ENCODE measurements around the gene MBNL1. TPM values are rescaled to one million over a fixed set of nuclear protein-coding genes. Genes with fewer than 3 reads are reported as not detected.

The MBNL1 gene
- total RNA-seq, 5 donors from 2014 or later (not counting 1 experiment from before 2014, with no cell fraction given) = 408 to 705 (median 423) TPM

- CTCF ChIA-PET = interaction anchor here (0.5 to 1.9 kb wide), 10 partner anchors 9 to 60 kb away, joined by 3 to 9 read pairs (median 4); no protein-coding TSS in a partner anchor
- no peaks in the 10 kb centered on the region for H3K9me3 Mint-ChIP-seq
- Histone ChIP-seq H3K27me3 (replicated peaks in 1 of 2; ENCODE audit: control insufficient read depth in 2 of 2, extremely low read depth in 1 of 2, insufficient read depth in 2 of 2, low read length in 1 of 2) (no peaks in the 10 kb centered on the region), H3K27ac (ENCODE audit: low read length) (peak overlapping the region; percentile 48), H3K9me3 (no peaks in the 10 kb centered on the region), H3K4me1 (ENCODE audit: control insufficient read depth in 1 of 2, extremely low read depth in 1 of 2, insufficient read depth in 2 of 2, low read length in 2 of 2) (peaks cover 26 to 38% of the 10 kb centered on the region in 2 experiments), H3K36me3 (ENCODE audit: control insufficient read depth in 2 of 2, extremely low read depth in 1 of 2, insufficient read depth in 1 of 2, low read length in 1 of 2) (peaks cover 0 to 32% of the 10 kb centered on the region in 2 donors), H3K4me3 (ENCODE audit: control insufficient read depth in 1 of 2, extremely low read depth in 1 of 2, low read length in 1 of 2) (no peak overlapping the region)
- H3K4me1 Mint-ChIP-seq = peaks cover 79 to 85% (median 81%) of the 10 kb centered on the region in 3 donors
- peak in 1 of 35 experiments; percentile 47 for DNase-seq
- no peaks in the 10 kb centered on the region for H3K27me3 Mint-ChIP-seq
- peaks cover 44% of the 10 kb centered on the region for H3K36me3 Mint-ChIP-seq
- peak overlapping the region; percentile 42 to 79 for H3K27ac Mint-ChIP-seq
- peak; percentile 72 to 85 (median 78) for ATAC-seq (replicated peaks in 1 of 4)
- POLR2A ChIA-PET = interaction anchor here (0.5 to 2.0 kb wide), 19 partner anchors 8 to 145 kb away, joined by 3 to 10 read pairs (median 3); no protein-coding TSS in a partner anchor
- 43% methylated on average over 1 of the region's 6 CpGs for WGBS (ENCODE audit: insufficient coverage)
- H3K4me3 Mint-ChIP-seq = peak overlapping the region in 2 of 3 donors; percentile 7 to 56
Measured at GRCh38 chr3:152309535-152310307, 41.0 kb downstream of the MBNL1 start.

DNA sequence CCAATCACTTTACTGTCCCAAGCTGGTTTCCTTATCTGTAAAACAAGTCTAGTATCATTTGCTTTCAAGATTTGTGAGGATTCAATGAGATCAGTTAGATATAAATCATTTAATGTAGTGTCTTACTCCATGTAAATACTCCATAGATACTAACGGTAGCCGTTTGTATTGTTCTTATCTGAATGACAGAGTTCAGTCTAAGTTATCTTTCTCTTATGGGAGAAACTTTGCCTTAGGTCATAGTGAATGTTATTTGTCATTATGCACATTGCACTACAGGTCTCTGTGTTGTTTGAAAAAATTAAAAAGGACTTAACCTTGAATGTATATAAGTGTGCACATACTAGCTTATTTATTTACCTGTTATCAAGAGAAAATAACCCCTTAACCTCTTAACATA is 44.7 kb downstream of the MBNL1 start:
- Histone ChIP-seq H3K36me3 (ENCODE audit: control insufficient read depth in 2 of 2, extremely low read depth in 1 of 2, insufficient read depth in 1 of 2, low read length in 1 of 2) (peaks cover 0 to 14% of the 10 kb centered on the region in 2 donors), H3K4me3 (ENCODE audit: control insufficient read depth in 1 of 2, extremely low read depth in 1 of 2, low read length in 1 of 2) (no peak overlapping the region), H3K4me1 (ENCODE audit: control insufficient read depth in 1 of 2, extremely low read depth in 1 of 2, insufficient read depth in 2 of 2, low read length in 2 of 2) (peaks cover 28 to 33% of the 10 kb centered on the region in 2 experiments), H3K27ac (ENCODE audit: low read length) (no peak overlapping the region), H3K9me3 (no peaks in the 10 kb centered on the region), H3K27me3 (replicated peaks in 1 of 2; ENCODE audit: control insufficient read depth in 2 of 2, extremely low read depth in 1 of 2, insufficient read depth in 2 of 2, low read length in 1 of 2) (no peaks in the 10 kb centered on the region)
- H3K36me3 Mint-ChIP-seq = peaks cover 40% of the 10 kb centered on the region
- H3K9me3 Mint-ChIP-seq = no peaks in the 10 kb centered on the region
- ChIA-PET CTCF (interaction anchor here (0.9 to 1.1 kb wide), 2 partner anchors 8 to 10 kb away, joined by 3 read pairs; no protein-coding TSS in a partner anchor), POLR2A (interaction anchor here (0.6 to 0.8 kb wide), 7 partner anchors 8 to 1984 kb away, joined by 3 to 7 read pairs (median 4); no protein-coding TSS in a partner anchor)
- H3K4me1 Mint-ChIP-seq = peaks cover 76 to 83% (median 77%) of the 10 kb centered on the region in 3 donors
- ATAC-seq (replicated peaks in 1 of 4) = no peak
- no CpG with 5 or more reads among the region's 2 CpGs for WGBS (ENCODE audit: insufficient coverage)
- H3K4me3 Mint-ChIP-seq = peak overlapping the region; percentile 0 to 34 (median 19)
- no peaks in the 10 kb centered on the region for H3K27me3 Mint-ChIP-seq
- H3K27ac Mint-ChIP-seq = peak overlapping the region; percentile 65 to 66
- DNase-seq = no peak

GRCh38 chr3:152313914-152314313 is 45.2 kb downstream of the MBNL1 start:
- H3K9me3 ChIP-seq = no peaks in the 10 kb centered on the region
- Mint-ChIP-seq H3K4me3 (peak overlapping the region in 1 of 3 donors; percentile 34), H3K9me3 (no peaks in the 10 kb centered on the region), H3K36me3 (peaks cover 37% of the 10 kb centered on the region), H3K27me3 (no peaks in the 10 kb centered on the region), H3K27ac (peak overlapping the region; percentile 38 to 73), H3K4me1 (peaks cover 76 to 83% (median 77%) of the 10 kb centered on the region in 3 donors)
- ChIA-PET CTCF (interaction anchor here (0.9 to 1.1 kb wide), 2 partner anchors 9 to 10 kb away, joined by 3 read pairs; no protein-coding TSS in a partner anchor), POLR2A (interaction anchor here (0.6 to 0.9 kb wide), 8 partner anchors 8 to 136 kb away, joined by 3 to 10 read pairs (median 4); no protein-coding TSS in a partner anchor)
- no peak overlapping the region for H3K4me3 ChIP-seq (ENCODE audit: control insufficient read depth in 1 of 2, extremely low read depth in 1 of 2, low read length in 1 of 2)
- H3K4me1 ChIP-seq (ENCODE audit: control insufficient read depth in 1 of 2, extremely low read depth in 1 of 2, insufficient read depth in 2 of 2, low read length in 2 of 2) = peaks cover 27 to 30% of the 10 kb centered on the region in 2 experiments
- DNase-seq (no peak), ATAC-seq (replicated peaks in 1 of 4) (no peak)
- H3K27me3 ChIP-seq (replicated peaks in 1 of 2; ENCODE audit: control insufficient read depth in 2 of 2, extremely low read depth in 1 of 2, insufficient read depth in 2 of 2, low read length in 1 of 2) = no peaks in the 10 kb centered on the region
- peaks cover 0 to 9% of the 10 kb centered on the region in 2 donors for H3K36me3 ChIP-seq (ENCODE audit: control insufficient read depth in 2 of 2, extremely low read depth in 1 of 2, insufficient read depth in 1 of 2, low read length in 1 of 2)
- H3K27ac ChIP-seq (ENCODE audit: low read length) = no peak overlapping the region

DNA sequence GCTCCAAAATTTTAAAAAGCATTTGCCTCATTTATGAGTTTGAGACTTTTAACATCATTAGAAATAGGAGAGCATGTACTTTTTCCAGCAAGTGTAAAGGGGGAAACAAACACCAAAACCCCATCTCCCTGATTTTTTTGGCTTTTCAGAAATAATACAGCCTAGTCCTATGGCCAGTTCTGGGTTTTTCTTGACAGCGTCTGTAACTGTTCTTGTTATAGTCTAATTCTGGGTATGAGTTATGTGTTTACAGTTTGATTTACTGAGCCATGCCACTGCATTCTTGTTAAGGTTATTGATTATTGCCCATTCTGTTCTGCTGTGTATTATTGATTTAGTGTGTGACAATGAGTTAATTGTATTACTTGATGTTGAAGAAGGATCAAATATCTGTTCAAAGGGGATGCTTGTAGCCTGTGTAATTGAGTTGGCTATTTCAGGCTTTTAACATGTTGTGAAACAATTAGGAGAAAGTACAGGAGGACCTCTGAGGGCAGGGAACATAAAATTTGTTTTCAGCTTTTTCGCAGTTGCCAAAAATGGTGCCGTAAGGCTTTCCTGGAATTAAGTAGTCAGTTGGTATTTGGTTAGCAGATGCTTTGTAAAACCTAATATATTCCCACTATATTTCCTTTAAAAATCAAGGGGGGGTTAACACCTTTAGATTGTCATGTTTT is 46.1 kb downstream of the MBNL1 start:
- ChIA-PET CTCF (interaction anchor here (0.5 to 1.1 kb wide), 4 partner anchors 10 to 101 kb away, joined by 3 read pairs; no protein-coding TSS in a partner anchor), POLR2A (interaction anchor here (0.6 to 1.2 kb wide), 12 partner anchors 10 to 115 kb away, joined by 3 to 10 read pairs (median 4); no protein-coding TSS in a partner anchor)
- no CpG with 5 or more reads among the region's 3 CpGs for WGBS (ENCODE audit: insufficient coverage)
- no peaks in the 10 kb centered on the region for H3K9me3 ChIP-seq
- H3K4me3 ChIP-seq (ENCODE audit: control insufficient read depth in 1 of 2, extremely low read depth in 1 of 2, low read length in 1 of 2) = no peak overlapping the region
- peak overlapping the region in 2 of 3 donors; percentile 2 to 34 for H3K4me3 Mint-ChIP-seq
- peaks cover 42% of the 10 kb centered on the region for H3K36me3 Mint-ChIP-seq
- peaks cover 77 to 82% (median 77%) of the 10 kb centered on the region in 3 donors for H3K4me1 Mint-ChIP-seq
- H3K27ac Mint-ChIP-seq = peak overlapping the region; percentile 38 to 73
- H3K9me3 Mint-ChIP-seq = no peaks in the 10 kb centered on the region
- peaks cover 26 to 29% of the 10 kb centered on the region in 2 experiments for H3K4me1 ChIP-seq (ENCODE audit: control insufficient read depth in 1 of 2, extremely low read depth in 1 of 2, insufficient read depth in 2 of 2, low read length in 2 of 2)
- peaks cover 0 to 7% of the 10 kb centered on the region in 2 donors for H3K36me3 ChIP-seq (ENCODE audit: control insufficient read depth in 2 of 2, extremely low read depth in 1 of 2, insufficient read depth in 1 of 2, low read length in 1 of 2)
- no peak overlapping the region for H3K27ac ChIP-seq (ENCODE audit: low read length)
- no peak for ATAC-seq (replicated peaks in 1 of 4)
- H3K27me3 Mint-ChIP-seq = no peaks in the 10 kb centered on the region
- no peaks in the 10 kb centered on the region for H3K27me3 ChIP-seq (replicated peaks in 1 of 2; ENCODE audit: control insufficient read depth in 2 of 2, extremely low read depth in 1 of 2, insufficient read depth in 2 of 2, low read length in 1 of 2)
- DNase-seq = no peak

DNA sequence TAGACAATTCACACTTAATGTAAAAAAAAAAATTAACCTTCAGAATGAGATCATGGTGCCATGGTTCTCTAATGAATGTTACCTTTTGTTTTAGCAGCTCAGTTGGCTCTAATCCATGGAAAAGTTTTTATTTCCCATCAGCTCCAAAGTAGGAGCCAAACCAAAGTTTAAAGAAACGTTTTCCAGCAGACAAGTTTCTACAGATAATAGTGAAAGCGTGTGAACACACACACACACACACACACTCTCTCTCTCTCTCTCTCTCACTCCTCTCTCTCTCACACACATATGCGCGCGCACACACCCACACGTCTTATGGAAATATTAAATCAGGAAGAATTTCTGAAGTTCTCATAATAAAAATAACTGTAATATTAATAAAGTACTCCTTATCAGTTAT is 46.9 kb downstream of the MBNL1 start:
- H3K27ac Mint-ChIP-seq = peak overlapping the region; percentile 27 to 73

More for the DNA sequence above, 46.9 kb downstream of the MBNL1 start:
- Histone ChIP-seq H3K27me3 (replicated peaks in 1 of 2; ENCODE audit: control insufficient read depth in 2 of 2, extremely low read depth in 1 of 2, insufficient read depth in 2 of 2, low read length in 1 of 2) (no peaks in the 10 kb centered on the region), H3K9me3 (no peaks in the 10 kb centered on the region), H3K4me3 (ENCODE audit: control insufficient read depth in 1 of 2, extremely low read depth in 1 of 2, low read length in 1 of 2) (no peak overlapping the region), H3K27ac (ENCODE audit: low read length) (peak overlapping the region; percentile 22), H3K36me3 (ENCODE audit: control insufficient read depth in 2 of 2, extremely low read depth in 1 of 2, insufficient read depth in 1 of 2, low read length in 1 of 2) (peaks cover 0 to 7% of the 10 kb centered on the region in 2 donors), H3K4me1 (ENCODE audit: control insufficient read depth in 1 of 2, extremely low read depth in 1 of 2, insufficient read depth in 2 of 2, low read length in 2 of 2) (peaks cover 26 to 34% of the 10 kb centered on the region in 2 experiments)
- Mint-ChIP-seq H3K9me3 (no peaks in the 10 kb centered on the region), H3K27me3 (no peaks in the 10 kb centered on the region), H3K36me3 (peaks cover 41% of the 10 kb centered on the region), H3K4me3 (peak overlapping the region in 2 of 3 donors; percentile 19 to 34), H3K4me1 (peaks cover 79 to 84% (median 81%) of the 10 kb centered on the region in 3 donors)
- DNase-seq (no peak), ATAC-seq (replicated peaks in 1 of 4) (no peak)
- POLR2A ChIA-PET = interaction anchor here (0.6 to 1.4 kb wide), 10 partner anchors 10 to 116 kb away, joined by 3 to 5 read pairs (median 4); no protein-coding TSS in a partner anchor
- no CpG with 5 or more reads among the region's 6 CpGs for WGBS (ENCODE audit: insufficient coverage)
- CTCF ChIA-PET = interaction anchor here in 1 of 2 donors (0.6 to 0.9 kb wide), 2 partner anchors 91 to 100 kb away, joined by 3 read pairs; no protein-coding TSS in a partner anchor
